AML-193 (cell line): Measurements from ENCODE around the gene OR8D1.

Experiments
- DNase-seq, 2 experiments: peaks; one replicate each; lab custom pipeline; 2025; lab: John Stamatoyannopoulos, UW

OR8D1 gene

GRCh38 chr11:124313849-124314248 lies at the start of gene OR8D1:
Gene OR8D1 (minus strand): TSS chr11:124313949. CDS start chr11:124310766, 3,183 bp downstream.
- no peak for DNase-seq

- DNase-seq = no peak
These were observed 45.8 kb upstream of the OR8D1 start for GRCh38 chr11:124359566-124359965.

- no peak for DNase-seq
These were observed 32.7 kb upstream of the OR8D1 start for GRCh38 chr11:124346311-124346955.

GRCh38 chr11:124344346-124344745 lies 30.6 kb upstream of the OR8D1 start:
- no peak for DNase-seq

GRCh38 chr11:124340142-124340447 lies 26.3 kb upstream of the OR8D1 start:
- no peak for DNase-seq

GRCh38 chr11:124339396-124340141 lies 25.8 kb upstream of the OR8D1 start:
- DNase-seq = no peak

DNA sequence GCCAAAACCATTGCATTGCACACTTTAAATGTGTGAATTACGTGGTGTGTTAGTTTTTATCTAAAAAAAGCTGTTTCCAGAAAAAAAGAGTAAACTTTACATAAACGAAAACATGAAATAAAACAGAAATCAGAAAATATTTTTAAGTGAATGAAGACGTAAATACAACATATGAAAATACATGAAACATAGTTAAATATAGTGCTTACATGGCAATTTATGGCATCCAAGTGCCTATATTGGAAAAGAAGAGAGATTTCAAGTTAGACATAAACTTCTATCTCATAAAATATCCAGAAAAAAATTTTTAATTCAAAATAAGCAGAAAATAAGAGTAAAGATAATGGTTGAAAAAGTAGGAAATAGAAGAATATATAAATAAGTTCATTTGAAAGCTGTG lies 18.1 kb upstream of the OR8D1 start:
- DNase-seq = no peak

GRCh38 chr11:124329787-124330478 lies 16.2 kb upstream of the OR8D1 start:
- no peak for DNase-seq

DNA sequence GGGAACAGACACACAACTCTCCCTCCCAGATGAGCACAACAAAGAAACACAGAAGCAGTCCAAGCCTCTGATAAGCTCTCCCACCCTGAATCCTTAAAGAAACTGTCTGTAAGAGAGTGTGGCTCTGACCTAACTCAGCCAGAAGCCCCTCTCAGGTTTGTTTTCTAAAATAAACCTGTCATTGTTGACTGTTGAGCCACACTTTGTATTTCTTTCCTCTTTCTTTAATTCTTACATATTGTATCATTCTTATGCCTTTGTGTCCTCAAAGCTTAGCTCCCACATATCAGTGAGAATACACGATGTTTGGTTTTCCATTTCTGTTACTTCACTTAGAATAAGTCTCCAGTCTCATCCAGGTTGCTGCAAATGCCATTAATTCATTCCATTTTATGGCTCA lies 14.0 kb upstream of the OR8D1 start:
- DNase-seq = no peak

- no peak for DNase-seq
These were observed 8.6 kb upstream of the OR8D1 start for GRCh38 chr11:124322356-124322755.

DNA sequence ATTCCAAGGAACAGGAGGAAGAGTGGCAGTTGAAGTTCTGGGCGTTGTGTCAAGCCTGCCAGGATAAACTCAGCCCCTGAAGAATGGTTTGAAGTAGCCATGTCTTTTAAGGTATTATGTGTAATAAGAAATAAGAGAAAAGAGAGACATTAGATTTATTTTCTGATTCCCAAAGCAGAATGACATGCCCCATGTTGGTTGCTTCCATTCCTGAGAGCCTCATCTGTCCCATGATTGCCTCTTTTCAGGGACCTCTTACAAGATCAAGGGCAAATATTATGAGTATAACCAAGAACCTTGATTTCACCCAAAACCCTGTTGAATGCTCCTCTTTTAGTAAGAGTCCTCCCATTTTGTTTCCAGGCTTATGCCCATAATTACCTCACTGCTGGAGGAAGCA lies 6.3 kb upstream of the OR8D1 start, which contains the start of gene OR8D2:
Gene OR8D2, minus strand, starts transcription at position 101 of the 400 bp plus-strand sequence. Its CDS starts 0 bp downstream, at position 101.
- DNase-seq = no peak

- DNase-seq = no peak
These were observed 1.3 kb upstream of the OR8D1 start for GRCh38 chr11:124315052-124315451.

GRCh38 chr11:124313131-124313530 lies 618 bp downstream of the OR8D1 start:
- no peak for DNase-seq

GRCh38 chr11:124311670-124312069 lies 2.1 kb downstream of the OR8D1 start:
- DNase-seq = no peak

DNA sequence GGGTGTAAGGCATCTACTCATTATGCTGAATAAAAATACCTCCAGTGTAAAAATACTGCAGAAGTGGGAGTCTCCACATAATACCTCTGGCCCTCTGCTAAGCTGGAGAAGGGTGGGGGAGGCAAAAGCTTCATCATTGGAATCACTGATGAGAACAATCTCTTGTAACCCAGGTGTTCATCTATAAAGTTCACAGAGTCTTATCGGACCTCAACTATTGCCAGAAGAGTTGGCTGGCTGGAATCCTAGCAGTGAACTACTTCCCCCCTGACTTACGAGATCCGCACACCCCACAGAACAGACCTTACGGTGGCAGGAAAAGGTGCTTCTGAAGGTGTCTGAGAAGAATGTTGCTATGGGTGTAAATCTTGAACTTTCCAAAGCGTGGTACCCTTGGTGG lies 2.5 kb downstream of the OR8D1 start:
- DNase-seq = no peak

DNA sequence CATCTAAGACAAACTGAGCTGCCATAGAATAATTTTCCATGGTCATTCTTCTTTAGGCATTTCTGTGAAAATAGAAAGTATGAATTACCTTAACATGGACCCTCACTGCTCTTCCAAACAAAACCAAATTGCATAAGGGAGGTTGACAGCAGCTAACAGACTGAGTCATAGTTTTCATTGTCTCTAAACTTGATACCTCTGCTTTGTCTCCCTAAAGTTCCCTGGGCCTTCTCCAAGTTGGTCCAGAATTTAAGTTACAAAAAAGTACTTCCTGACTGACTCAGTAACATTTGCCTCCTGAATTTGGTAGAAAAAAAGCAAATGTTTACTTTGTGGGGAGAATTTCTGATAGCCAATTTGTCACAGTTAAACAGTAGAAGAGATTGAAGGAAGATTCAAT lies 3.0 kb downstream of the OR8D1 start:
- no peak for DNase-seq

- DNase-seq = no peak
These were observed 6.7 kb downstream of the OR8D1 start for GRCh38 chr11:124307093-124307492.

GRCh38 chr11:124302347-124303125 lies 11.2 kb downstream of the OR8D1 start:
- DNase-seq = no peak

DNA sequence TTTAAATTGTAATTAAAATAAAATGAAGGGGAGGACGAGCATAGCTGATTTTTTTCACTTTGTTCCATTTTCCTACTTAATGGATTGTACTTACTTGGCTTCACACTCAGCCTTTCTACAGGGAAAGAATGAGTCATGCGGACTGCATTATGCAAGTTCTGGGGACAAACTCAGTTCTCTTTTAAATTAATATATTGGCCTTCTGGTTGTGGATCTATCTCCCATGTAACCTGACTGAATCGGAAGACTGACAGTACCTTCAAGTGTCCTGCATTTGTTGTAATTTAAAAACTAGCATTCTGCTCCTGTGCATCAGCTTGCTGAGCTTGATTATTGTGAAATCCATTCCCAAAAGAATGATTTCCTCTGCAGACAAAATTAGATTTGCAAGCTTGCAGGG lies 12.2 kb downstream of the OR8D1 start:
- no peak for DNase-seq

- no peak for DNase-seq
These were observed 15.8 kb downstream of the OR8D1 start for GRCh38 chr11:124297921-124298320.

- DNase-seq = no peak
These were observed 17.7 kb downstream of the OR8D1 start for GRCh38 chr11:124296016-124296415.

GRCh38 chr11:124294687-124295086 lies 19.1 kb downstream of the OR8D1 start:
- no peak for DNase-seq
